Activated CD4-positive, alpha-beta memory T cell treated with anti-CD3 and anti-CD28 coated beads for 36 hours (primary cell): Measurements from ENCODE around the gene INPP4A. TPM values are rescaled to one million over a fixed set of nuclear protein-coding genes. Genes with fewer than 3 reads are reported as not detected.

Experiments used
- CTCF ChIA-PET: fragments of 350-600 bp; sonication (Branson Sonifier 250); formaldehyde crosslinking; loops from one replicate; lab custom pipeline; 2021; ENCODE audit warnings: antibody characterized with exemption, inconsistent platforms; lab: Charles Lee
- POLR2A ChIA-PET: fragments of 350-600 bp; sonication (Branson Sonifier 250); formaldehyde crosslinking; loops from one replicate; lab custom pipeline; 2021; ENCODE audit warnings: antibody characterized with exemption; lab: Charles Lee
- DNase-seq: peaks from one replicate; pipeline ENCODE4 v3.0.0-alpha.2; 2020
- H3K27ac Mint-ChIP-seq: one replicate; pipeline ENCODE4 v1.8.0; 2021; ENCODE audit warnings: mixed read lengths
- H3K27me3 Mint-ChIP-seq: one replicate; pipeline ENCODE4 v1.8.0; 2021; ENCODE audit warnings: mixed read lengths
- H3K36me3 Mint-ChIP-seq: one replicate; pipeline ENCODE4 v1.8.0; 2021; ENCODE audit warnings: mixed read lengths
- H3K4me1 Mint-ChIP-seq: one replicate; pipeline ENCODE4 v1.8.0; 2021; ENCODE audit warnings: low read depth, mixed read lengths
- H3K4me3 Mint-ChIP-seq: one replicate; pipeline ENCODE4 v1.8.0; 2021; ENCODE audit warnings: mild to moderate bottlenecking, mixed read lengths
- H3K9me3 Mint-ChIP-seq: one replicate; pipeline ENCODE4 v1.8.0; 2021; ENCODE audit warnings: mixed read lengths
- intact Hi-C: fragments of 100-400 bp; cut with micrococcal nuclease; formaldehyde crosslinking; loops from one replicate; pipeline ENCODE4 v1.15.1; 2023
- total RNA-seq, 2 experiments: library from RNA; stranded (reverse); gene quantifications; one replicate each; pipeline ENCODE4 v1.2.3, GENCODE V29; 2021

INPP4A gene
- total RNA-seq, 2 experiments from 2014 or later: 40.7 to 42.0 TPM

DNA sequence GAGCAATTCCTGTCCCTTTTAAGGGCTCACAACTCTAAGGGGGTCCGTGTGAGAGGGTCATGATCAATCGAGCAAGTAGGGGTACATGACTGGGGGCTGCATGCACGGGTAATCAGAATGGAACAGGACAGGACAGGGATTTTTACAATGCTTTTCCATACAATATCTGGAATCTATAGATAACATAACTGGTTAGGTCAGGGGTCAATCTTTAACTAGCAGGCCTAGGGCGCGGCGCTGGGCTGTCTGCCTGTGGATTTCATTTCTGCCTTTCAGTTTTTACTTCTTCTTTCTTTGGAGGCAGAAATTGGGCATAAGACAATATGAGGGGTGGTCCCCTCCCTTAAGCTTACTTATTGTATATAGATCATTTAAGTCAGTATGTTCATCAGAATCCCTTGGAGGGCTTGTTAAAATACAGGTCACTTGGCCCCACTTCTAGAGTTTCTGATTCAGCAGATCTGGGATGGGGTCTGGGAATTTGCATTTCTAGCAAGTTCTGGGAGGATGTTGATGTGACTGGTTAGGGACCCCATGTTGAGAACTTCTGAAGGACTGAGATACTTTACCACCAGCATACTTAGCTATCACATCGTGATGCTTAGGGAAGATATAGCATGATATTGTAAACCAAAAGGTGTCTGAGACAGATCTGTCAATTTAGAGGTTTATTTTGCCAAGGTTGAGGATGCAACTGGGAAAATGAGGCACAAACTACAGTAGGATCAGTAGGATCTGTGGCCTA, 2.8 kb upstream of the INPP4A start:
- CTCF ChIA-PET: interaction anchor here (1.4 to 1.7 kb wide), 2 partner anchors 38 to 46 kb away, joined by 3 to 5 read pairs; no protein-coding TSS in a partner anchor
- H3K36me3 Mint-ChIP-seq: peaks cover 8% of the 10 kb centered on the region
- POLR2A ChIA-PET: no interaction called here
- intact Hi-C loops: no loop called here
- H3K27me3 Mint-ChIP-seq: no peaks in the 10 kb centered on the region
- peaks cover 15% of the 10 kb centered on the region for H3K9me3 Mint-ChIP-seq
- H3K4me1 Mint-ChIP-seq: peaks cover 40% of the 10 kb centered on the region
- H3K27ac Mint-ChIP-seq: no peak overlapping the region
- no peak for DNase-seq
- H3K4me3 Mint-ChIP-seq: no peak overlapping the region

DNA sequence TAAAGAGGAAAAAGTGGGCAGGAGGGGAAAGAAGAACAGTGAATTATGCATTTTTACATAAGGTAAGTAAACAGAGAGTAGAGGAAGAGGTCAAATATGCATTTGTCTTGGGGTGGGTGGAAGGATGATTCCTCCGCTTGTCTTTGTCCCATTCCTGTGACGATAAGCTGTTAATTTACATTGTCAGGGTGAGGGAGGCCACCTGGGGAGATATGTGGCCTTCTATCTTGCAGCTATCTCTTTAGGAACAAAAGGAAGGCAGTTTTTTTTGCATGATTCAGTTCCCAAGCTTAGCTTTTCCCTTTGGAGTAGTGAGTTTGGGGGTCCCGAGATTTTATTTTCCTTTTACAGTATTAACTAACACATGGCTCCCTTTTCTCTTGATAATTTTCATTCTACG, 2.2 kb upstream of the INPP4A start:
- CTCF ChIA-PET: interaction anchor here (0.6 to 1.7 kb wide), 4 partner anchors 18 to 126 kb away, joined by 3 to 5 read pairs (median 3); no protein-coding TSS in a partner anchor
- no peak overlapping the region for H3K27ac Mint-ChIP-seq
- H3K4me3 Mint-ChIP-seq: no peak overlapping the region
- peaks cover 15% of the 10 kb centered on the region for H3K9me3 Mint-ChIP-seq
- POLR2A ChIA-PET: no interaction called here
- H3K4me1 Mint-ChIP-seq: peaks cover 45% of the 10 kb centered on the region
- no peaks in the 10 kb centered on the region for H3K27me3 Mint-ChIP-seq
- DNase-seq: no peak
- H3K36me3 Mint-ChIP-seq: peaks cover 8% of the 10 kb centered on the region
- intact Hi-C loops: no loop called here

DNA sequence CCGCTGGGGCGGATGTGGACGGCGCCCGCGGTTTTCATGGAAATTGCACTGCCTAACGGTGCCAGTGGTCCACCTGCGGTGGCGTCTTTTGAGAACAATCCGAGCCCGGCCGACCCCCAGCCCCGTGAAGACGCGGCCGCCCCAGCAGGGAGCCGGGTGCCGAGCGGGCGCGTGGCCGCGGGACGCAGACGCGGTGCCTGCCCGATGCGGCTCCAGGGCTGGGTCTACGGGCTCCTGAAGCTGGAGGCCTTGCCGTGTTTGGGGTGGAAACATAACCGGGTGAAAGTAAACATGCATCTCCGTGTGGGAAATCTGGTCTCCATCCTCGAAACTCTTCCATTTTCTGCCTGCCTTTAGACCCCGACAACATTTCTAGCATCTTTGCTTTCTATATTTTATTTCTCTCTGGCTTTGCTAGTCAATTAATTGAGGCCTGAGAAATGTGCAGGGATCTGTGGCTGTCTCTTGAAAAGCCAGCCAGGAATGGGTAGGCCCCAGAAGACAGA, 572 bp downstream of the INPP4A start:
- peak overlapping the region; percentile 89 for H3K4me3 Mint-ChIP-seq
- ChIA-PET CTCF (interaction anchor here (3.9 kb wide), 1 partner anchor 20 kb away, joined by 20 read pairs; no protein-coding TSS in a partner anchor), POLR2A (interaction anchor here (1.5 to 3.3 kb wide), 4 partner anchors 9 to 34 kb away, joined by 5 to 22 read pairs (median 14); no protein-coding TSS in a partner anchor)
- no peaks in the 10 kb centered on the region for H3K27me3 Mint-ChIP-seq
- intact Hi-C loops: no loop called here
- peak overlapping the region; percentile 86 for H3K27ac Mint-ChIP-seq
- H3K9me3 Mint-ChIP-seq: peaks cover 3% of the 10 kb centered on the region
- peaks cover 43% of the 10 kb centered on the region for H3K4me1 Mint-ChIP-seq
- peaks cover 4% of the 10 kb centered on the region for H3K36me3 Mint-ChIP-seq
- DNase-seq: peak; percentile 52

DNA sequence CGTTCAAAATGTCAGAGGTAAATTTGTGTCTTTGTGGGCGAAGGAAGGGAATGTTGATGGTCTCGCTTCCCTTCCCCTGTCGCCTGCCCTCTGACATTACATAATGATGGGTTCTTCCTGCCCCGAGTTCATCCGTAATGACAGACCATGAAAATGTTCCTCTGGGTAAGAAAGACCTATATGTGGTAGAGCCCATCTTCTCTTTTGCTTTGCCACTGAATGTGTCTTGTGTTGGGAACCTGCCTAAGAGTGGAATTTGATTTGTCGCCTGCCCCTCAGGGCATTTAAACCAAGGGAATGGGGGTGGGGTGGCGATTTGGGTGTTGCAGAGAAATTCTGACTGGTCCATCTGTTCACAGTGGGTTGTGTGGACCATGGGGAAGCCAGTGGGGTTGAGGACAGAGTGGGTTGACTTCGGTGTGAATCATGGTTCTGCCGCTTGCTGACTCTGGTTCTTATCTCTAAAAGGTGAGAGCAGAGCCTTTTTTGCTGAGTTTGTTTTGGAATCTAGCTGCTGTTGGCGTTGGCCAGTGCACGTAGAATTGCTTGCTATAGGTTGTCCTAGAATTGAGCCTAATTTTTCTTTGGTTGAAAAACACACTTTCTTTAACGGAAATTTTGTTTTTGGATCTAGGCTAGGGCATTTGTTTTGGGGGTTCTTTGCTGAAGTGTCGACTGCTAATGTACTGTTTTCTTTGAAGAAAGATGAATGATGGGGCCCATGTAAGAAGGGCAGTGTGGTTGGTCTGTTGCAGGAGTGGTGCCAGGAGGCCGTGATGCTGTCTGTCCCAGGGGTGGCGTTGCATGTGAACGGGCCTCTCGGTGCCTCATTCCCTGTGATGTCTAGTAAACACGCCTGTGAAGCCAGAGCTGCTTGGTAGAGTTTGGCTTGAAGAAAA, 1.3 kb downstream of the INPP4A start:
- Mint-ChIP-seq H3K36me3 (peaks cover 4% of the 10 kb centered on the region), H3K9me3 (no peaks in the 10 kb centered on the region), H3K4me3 (peak overlapping the region; percentile 89), H3K27me3 (no peaks in the 10 kb centered on the region), H3K27ac (peak overlapping the region; percentile 86), H3K4me1 (peaks cover 47% of the 10 kb centered on the region)
- peak; percentile 64 for DNase-seq
- intact Hi-C loops: loop anchor here (1.0 kb wide), 3 partner anchors 8 to 42 kb away; no protein-coding TSS in a partner anchor
- CTCF ChIA-PET: interaction anchor here (0.5 to 3.9 kb wide), 10 partner anchors 11 to 650 kb away, joined by 3 to 20 read pairs (median 4); no protein-coding TSS in a partner anchor
- POLR2A ChIA-PET: interaction anchor here (0.9 to 3.3 kb wide), 7 partner anchors 8 to 114 kb away, joined by 3 to 22 read pairs (median 5); no protein-coding TSS in a partner anchor

DNA sequence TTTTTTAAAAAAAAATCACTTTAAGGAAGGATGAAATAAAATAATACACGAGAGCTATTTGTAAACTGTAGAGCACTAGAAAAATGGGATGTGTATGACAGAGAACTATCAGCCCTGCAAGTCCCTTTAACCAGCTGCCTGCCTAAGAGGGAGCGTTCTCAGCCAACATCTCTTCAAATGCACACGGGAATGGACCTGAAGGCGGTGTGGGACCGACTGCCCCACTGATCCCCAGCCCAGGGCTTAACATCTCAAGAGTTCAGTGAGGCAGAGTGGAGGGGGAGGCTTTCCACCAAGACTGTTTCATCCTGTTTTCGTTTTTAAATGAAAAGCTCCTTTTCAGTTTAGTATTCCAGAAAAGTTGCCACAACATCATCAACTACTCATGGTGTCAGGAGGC, 2.2 kb downstream of the INPP4A start:
- H3K27me3 Mint-ChIP-seq: no peaks in the 10 kb centered on the region
- ChIA-PET POLR2A (interaction anchor here (0.9 to 3.3 kb wide), 7 partner anchors 9 to 113 kb away, joined by 3 to 22 read pairs (median 4); no protein-coding TSS in a partner anchor), CTCF (interaction anchor here (0.7 to 3.9 kb wide), 12 partner anchors 11 to 215 kb away, joined by 3 to 20 read pairs (median 4); no protein-coding TSS in a partner anchor)
- H3K4me1 Mint-ChIP-seq: peaks cover 56% of the 10 kb centered on the region
- H3K9me3 Mint-ChIP-seq: no peaks in the 10 kb centered on the region
- intact Hi-C loops: loop anchor here (1.0 kb wide), 3 partner anchors 8 to 41 kb away; no protein-coding TSS in a partner anchor
- DNase-seq: no peak
- H3K4me3 Mint-ChIP-seq: peak overlapping the region; percentile 89
- H3K27ac Mint-ChIP-seq: peak overlapping the region; percentile 86
- H3K36me3 Mint-ChIP-seq: peaks cover 4% of the 10 kb centered on the region

DNA sequence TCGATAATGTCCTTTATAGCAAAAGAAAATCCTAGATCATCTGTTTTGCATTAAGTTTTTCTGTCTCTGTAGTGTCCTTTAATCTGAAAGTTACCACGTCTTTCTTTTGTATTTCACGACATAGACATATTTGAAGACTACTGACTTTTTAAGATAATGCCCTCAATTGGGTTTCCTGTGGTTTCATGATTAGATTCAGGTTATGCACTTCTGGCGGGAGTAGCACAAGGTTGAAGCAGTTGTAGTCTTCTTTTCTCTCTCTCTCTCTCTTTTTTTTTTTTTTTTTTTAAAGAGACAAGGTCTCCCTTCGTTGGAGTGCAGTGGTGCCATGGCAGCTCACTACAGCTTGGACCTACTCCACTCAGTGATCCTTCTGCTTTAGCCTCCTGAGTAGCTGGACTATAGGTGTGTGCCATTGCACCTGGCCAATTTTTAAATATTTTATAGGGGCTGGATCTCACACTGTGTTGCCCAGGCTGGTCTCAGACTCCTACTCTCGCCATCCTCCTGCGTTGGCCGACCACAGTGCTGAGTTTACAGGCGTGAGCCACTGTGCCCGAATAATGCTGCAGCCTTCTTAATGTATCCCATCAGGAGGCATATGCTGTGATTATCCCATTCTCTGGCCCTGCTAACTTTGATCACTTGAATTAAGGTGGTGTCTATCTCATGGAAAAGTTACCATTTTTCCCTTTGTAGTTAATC, 3.9 kb downstream of the INPP4A start:
- H3K4me1 Mint-ChIP-seq: peaks cover 73% of the 10 kb centered on the region
- CTCF ChIA-PET: interaction anchor here (0.6 to 3.9 kb wide), 3 partner anchors 16 to 280 kb away, joined by 4 to 20 read pairs (median 8); no protein-coding TSS in a partner anchor
- H3K9me3 Mint-ChIP-seq: no peaks in the 10 kb centered on the region
- POLR2A ChIA-PET: interaction anchor here (0.7 to 1.3 kb wide), 2 partner anchors 16 to 18 kb away, joined by 3 to 4 read pairs; no protein-coding TSS in a partner anchor
- intact Hi-C loops: no loop called here
- no peaks in the 10 kb centered on the region for H3K27me3 Mint-ChIP-seq
- H3K4me3 Mint-ChIP-seq: peak overlapping the region; percentile 65
- peaks cover 4% of the 10 kb centered on the region for H3K36me3 Mint-ChIP-seq
- no peak for DNase-seq
- H3K27ac Mint-ChIP-seq: peak overlapping the region; percentile 74

DNA sequence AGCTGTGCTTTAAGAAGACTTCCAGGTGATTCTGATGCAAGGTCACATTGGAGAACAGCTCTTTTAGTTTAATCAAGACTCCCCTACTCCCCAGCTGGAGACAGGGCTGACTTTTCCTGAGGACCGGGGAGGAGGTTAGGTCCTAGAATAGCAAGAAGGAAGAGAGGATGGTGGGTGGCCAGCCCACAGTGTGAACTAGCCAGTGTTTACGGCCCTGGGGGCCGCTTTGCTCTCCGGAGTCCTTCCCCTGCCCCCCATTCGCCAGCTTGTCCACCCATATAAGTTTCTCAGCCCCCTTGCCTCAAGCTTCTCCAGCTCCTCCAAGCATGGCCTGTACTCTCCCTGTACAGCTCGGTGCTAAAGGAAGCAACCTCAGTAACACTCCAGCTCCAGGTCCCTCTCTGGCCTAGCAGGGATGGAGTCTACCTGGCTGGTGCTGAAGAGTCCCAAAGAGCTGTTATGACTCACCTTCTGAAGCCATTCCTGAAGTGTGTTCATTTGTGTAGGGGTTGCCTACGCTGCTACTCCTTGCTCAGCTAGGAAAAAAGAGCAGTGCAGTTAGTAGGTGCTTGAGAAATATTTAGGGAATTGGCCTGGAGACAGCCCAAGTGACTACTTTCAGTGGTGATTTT, 7.9 kb downstream of the INPP4A start:
- H3K36me3 Mint-ChIP-seq: peaks cover 2% of the 10 kb centered on the region
- no peaks in the 10 kb centered on the region for H3K9me3 Mint-ChIP-seq
- H3K27me3 Mint-ChIP-seq: no peaks in the 10 kb centered on the region
- no peak for DNase-seq
- peaks cover 90% of the 10 kb centered on the region for H3K4me1 Mint-ChIP-seq
- CTCF ChIA-PET: interaction anchor here (0.8 kb wide), 1 partner anchor 13 kb away, joined by 3 read pairs; no protein-coding TSS in a partner anchor
- intact Hi-C loops: loop anchor here (10.0 kb wide), 1 partner anchor 702 kb away; the partner anchor contains the start of genes LIPT1 and TSGA10
- POLR2A ChIA-PET: interaction anchor here (1.8 kb wide), 1 partner anchor 12 kb away, joined by 6 read pairs; no protein-coding TSS in a partner anchor
- H3K4me3 Mint-ChIP-seq: no peak overlapping the region
- peak overlapping the region; percentile 47 for H3K27ac Mint-ChIP-seq

DNA sequence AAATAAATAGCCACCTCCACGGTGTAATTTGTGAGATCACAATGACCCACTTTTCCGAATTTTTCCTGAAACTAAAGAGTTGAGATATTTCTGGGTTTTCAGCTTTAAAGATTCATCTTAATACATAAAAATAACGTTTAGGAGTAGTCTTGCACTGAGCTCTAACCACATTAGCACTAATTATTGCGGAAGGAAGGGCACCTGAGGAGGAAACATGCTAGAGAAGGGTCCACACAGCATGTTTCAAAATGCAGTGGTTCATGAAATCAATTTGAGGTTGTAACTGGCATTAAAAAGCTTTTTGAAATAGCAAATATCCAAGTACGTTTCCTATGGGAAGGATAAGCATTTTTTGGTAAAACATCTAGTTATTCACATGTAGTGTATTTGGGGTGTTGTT, 8.4 kb downstream of the INPP4A start:
- intact Hi-C loops: loop anchor here (10.0 kb wide), 1 partner anchor 702 kb away; the partner anchor contains the start of genes LIPT1 and TSGA10
- H3K36me3 Mint-ChIP-seq: peaks cover 2% of the 10 kb centered on the region
- ChIA-PET CTCF (no interaction called here), POLR2A (interaction anchor here (1.8 kb wide), 1 partner anchor 12 kb away, joined by 6 read pairs; no protein-coding TSS in a partner anchor)
- no peak overlapping the region for H3K27ac Mint-ChIP-seq
- peaks cover 90% of the 10 kb centered on the region for H3K4me1 Mint-ChIP-seq
- H3K9me3 Mint-ChIP-seq: no peaks in the 10 kb centered on the region
- no peak overlapping the region for H3K4me3 Mint-ChIP-seq
- H3K27me3 Mint-ChIP-seq: no peaks in the 10 kb centered on the region
- no peak for DNase-seq

DNA sequence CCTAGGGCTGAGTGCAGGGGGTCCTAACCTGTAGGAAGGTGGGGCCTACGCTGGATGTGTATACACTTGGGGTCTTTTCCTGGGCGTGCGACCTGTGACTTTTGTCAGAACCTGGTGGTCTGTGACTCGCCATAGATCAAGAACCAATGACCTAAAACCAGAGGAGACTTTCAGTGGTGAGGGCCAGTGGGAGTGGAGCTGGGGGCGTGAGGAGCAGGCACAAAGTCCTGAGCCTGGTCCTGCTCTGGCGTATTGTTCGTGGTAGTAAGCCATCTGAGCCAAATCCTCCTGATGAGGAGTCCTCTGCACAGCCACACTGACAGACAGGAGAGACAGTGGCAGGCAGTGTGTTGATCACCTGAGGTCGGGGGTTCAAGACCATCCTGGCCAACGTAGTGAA, 8.9 kb downstream of the INPP4A start:
- no peak for DNase-seq
- ChIA-PET CTCF (no interaction called here), POLR2A (interaction anchor here (1.2 to 1.8 kb wide), 2 partner anchors 9 to 11 kb away, joined by 5 to 6 read pairs; partner anchors contain the start of gene INPP4A)
- intact Hi-C loops: loop anchor here (10.0 kb wide), 1 partner anchor 701 kb away; the partner anchor contains the start of genes LIPT1 and TSGA10
- peak overlapping the region; percentile 40 for H3K27ac Mint-ChIP-seq
- H3K9me3 Mint-ChIP-seq: no peaks in the 10 kb centered on the region
- no peak overlapping the region for H3K4me3 Mint-ChIP-seq
- peaks cover 92% of the 10 kb centered on the region for H3K4me1 Mint-ChIP-seq
- H3K36me3 Mint-ChIP-seq: peaks cover 6% of the 10 kb centered on the region
- no peaks in the 10 kb centered on the region for H3K27me3 Mint-ChIP-seq

DNA sequence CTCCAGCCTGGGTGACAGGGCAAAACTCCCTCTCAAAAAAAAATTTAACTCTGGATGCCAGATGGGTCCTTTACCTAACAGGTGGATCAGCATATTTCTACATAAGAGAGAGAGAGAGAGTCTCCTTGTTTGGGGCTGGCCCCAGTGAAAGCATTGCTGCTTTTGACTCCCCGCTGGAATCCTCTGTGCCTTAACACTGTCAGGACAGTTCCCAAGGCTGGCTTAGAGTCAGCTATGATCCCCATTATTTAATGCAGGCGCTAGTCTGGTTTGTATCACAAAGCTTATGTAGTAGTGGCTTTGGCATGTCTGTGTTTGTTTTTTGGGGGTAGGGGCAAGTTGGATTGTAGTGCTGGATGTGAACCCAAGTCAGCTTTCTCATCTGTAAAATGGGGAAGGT, 9.4 kb downstream of the INPP4A start:
- Mint-ChIP-seq H3K27me3 (no peaks in the 10 kb centered on the region), H3K36me3 (peaks cover 8% of the 10 kb centered on the region), H3K4me3 (no peak overlapping the region), H3K4me1 (peaks cover 92% of the 10 kb centered on the region), H3K27ac (peak overlapping the region; percentile 84), H3K9me3 (no peaks in the 10 kb centered on the region)
- ChIA-PET POLR2A (interaction anchor here (0.8 to 1.2 kb wide), 2 partner anchors 9 to 11 kb away, joined by 5 read pairs; partner anchors contain the start of gene INPP4A), CTCF (interaction anchor here (0.6 to 3.3 kb wide), 2 partner anchors 11 to 78 kb away, joined by 3 to 13 read pairs; no protein-coding TSS in a partner anchor)
- intact Hi-C loops: loop anchor here (10.0 kb wide), 1 partner anchor 701 kb away; the partner anchor contains the start of genes LIPT1 and TSGA10
- DNase-seq: no peak
